GM12878 (cell line): ENCODE measurements around the gene CRTC1.

Experiments used
- GABPA ChIP-seq: IDR thresholded peaks from 2 replicates; pipeline ENCODE4 v1.6.1; 2014; ENCODE audit warnings: antibody characterized with exemption, low read depth, mild to moderate bottlenecking, inconsistent platforms
- POLR2AphosphoS5 ChIP-seq: IDR thresholded peaks from 2 replicates; pipeline ENCODE4 v1.6.1; 2011; ENCODE audit warnings: mild to moderate bottlenecking, low read length, inconsistent platforms
- SUZ12 ChIP-seq: fragments of 200-600 bp; sonication (generic); IDR thresholded peaks from one replicate; pipeline ENCODE4 v1.6.1; 2018; ENCODE audit warnings: antibody characterized with exemption, mild to moderate bottlenecking; ENCODE audit not compliant: unreplicated experiment
- TF ChIP-seq, protein P1 (sequence below): IDR thresholded peaks from 2 replicates; pipeline ENCODE4 v1.6.1; 2011; ENCODE audit warnings: mild to moderate bottlenecking, low read depth, low read length, moderate library complexity; ENCODE audit not compliant: insufficient replicate concordance
- TF ChIP-seq, protein P2 (sequence below), 3 experiments: IDR thresholded peaks in 2 of 3; conservative IDR thresholded peaks in 1 of 3; 2 replicates each; pipeline ENCODE4 v1.5.1; 2011; ENCODE audit warnings: low read depth in 3 of 3, low read length in 3 of 3, mild to moderate bottlenecking in 3 of 3, control low read depth in 2 of 3, moderate library complexity in 2 of 3, inconsistent platforms in 1 of 3, mixed read lengths in 1 of 3; ENCODE audit not compliant: control insufficient read depth in 2 of 3, insufficient read depth in 1 of 3; ENCODE audit errors: extremely low read depth in 1 of 3

DNA sequence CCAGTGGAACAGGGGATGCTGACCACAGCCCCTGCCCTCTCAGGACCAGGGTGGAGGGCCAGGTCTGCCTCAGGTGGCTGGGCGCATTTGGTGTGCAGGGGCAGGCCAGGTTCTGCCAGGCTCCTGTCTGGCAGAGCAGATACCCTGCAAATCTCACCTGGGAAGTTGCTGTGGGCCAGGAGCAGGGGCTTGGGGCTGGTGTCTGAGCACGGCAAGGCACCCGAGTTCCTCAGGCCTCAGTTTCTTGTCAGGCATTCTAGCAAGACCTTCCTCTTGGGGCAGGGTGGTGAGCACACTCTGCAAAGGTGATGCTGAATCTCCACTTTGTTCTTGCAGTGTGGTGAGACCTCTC, 1.1 kb downstream of the CRTC1 start:
- TF ChIP-seq GABPA (no peak), POLR2AphosphoS5 (no peak), SUZ12 (no peak)
- TF ChIP-seq, protein P1, sequence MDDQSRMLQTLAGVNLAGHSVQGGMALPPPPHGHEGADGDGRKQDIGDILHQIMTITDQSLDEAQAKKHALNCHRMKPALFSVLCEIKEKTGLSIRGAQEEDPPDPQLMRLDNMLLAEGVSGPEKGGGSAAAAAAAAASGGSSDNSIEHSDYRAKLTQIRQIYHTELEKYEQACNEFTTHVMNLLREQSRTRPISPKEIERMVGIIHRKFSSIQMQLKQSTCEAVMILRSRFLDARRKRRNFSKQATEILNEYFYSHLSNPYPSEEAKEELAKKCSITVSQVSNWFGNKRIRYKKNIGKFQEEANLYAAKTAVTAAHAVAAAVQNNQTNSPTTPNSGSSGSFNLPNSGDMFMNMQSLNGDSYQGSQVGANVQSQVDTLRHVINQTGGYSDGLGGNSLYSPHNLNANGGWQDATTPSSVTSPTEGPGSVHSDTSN: no peak
- TF ChIP-seq, protein P2, sequence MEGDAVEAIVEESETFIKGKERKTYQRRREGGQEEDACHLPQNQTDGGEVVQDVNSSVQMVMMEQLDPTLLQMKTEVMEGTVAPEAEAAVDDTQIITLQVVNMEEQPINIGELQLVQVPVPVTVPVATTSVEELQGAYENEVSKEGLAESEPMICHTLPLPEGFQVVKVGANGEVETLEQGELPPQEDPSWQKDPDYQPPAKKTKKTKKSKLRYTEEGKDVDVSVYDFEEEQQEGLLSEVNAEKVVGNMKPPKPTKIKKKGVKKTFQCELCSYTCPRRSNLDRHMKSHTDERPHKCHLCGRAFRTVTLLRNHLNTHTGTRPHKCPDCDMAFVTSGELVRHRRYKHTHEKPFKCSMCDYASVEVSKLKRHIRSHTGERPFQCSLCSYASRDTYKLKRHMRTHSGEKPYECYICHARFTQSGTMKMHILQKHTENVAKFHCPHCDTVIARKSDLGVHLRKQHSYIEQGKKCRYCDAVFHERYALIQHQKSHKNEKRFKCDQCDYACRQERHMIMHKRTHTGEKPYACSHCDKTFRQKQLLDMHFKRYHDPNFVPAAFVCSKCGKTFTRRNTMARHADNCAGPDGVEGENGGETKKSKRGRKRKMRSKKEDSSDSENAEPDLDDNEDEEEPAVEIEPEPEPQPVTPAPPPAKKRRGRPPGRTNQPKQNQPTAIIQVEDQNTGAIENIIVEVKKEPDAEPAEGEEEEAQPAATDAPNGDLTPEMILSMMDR (IDR thresholded peaks at IDR 0.05 in 2 of 3, conservative IDR thresholded peaks at IDR 0.05 in 1 of 3; ENCODE audit: control insufficient read depth in 2 of 3, extremely low read depth in 1 of 3, insufficient read depth in 1 of 3, low read depth in 3 of 3, low read length in 3 of 3): no peak
